Dedifferentiated amniotic fluid mesenchymal stem cell (primary cell): ENCODE measurements around the gene GPR152.

ENCODE experiments used
- DNase-seq: peaks from one replicate; pipeline ENCODE4 v3.0.0-alpha.2; 2016; ENCODE audit errors: extremely low spot score

Gene GPR152, protein sequence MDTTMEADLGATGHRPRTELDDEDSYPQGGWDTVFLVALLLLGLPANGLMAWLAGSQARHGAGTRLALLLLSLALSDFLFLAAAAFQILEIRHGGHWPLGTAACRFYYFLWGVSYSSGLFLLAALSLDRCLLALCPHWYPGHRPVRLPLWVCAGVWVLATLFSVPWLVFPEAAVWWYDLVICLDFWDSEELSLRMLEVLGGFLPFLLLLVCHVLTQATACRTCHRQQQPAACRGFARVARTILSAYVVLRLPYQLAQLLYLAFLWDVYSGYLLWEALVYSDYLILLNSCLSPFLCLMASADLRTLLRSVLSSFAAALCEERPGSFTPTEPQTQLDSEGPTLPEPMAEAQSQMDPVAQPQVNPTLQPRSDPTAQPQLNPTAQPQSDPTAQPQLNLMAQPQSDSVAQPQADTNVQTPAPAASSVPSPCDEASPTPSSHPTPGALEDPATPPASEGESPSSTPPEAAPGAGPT

DNA sequence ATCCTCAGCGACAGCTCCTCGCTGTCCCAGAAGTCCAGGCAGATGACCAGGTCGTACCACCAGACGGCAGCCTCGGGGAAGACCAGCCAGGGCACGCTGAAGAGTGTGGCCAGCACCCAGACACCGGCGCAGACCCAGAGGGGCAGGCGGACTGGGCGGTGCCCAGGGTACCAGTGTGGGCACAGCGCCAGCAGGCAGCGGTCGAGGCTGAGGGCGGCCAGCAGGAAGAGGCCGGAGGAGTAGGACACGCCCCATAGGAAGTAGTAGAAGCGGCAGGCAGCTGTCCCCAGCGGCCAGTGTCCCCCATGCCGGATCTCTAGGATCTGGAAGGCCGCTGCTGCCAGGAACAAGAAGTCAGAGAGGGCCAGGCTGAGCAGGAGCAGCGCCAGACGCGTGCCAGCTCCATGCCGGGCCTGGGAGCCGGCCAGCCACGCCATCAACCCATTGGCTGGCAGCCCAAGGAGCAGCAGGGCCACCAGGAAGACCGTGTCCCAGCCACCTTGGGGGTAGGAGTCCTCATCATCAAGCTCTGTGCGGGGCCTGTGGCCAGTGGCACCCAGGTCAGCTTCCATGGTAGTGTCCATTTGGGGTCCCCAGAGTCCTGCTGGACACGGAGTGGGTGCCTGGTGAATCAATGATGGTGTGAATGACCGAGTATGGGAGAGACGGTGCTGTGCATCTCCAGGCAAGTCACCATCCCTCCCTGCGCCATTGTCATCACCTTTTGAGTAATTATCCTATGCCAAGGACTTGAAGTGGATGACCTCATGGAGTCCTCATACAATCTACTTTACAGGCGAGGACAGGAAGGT is at the start of gene GPR152:
TSS of gene GPR152 (minus strand) at position 589 of the 812 bp plus-strand sequence. CDS start at position 584, 5 bp downstream.
- no peak for DNase-seq

DNA sequence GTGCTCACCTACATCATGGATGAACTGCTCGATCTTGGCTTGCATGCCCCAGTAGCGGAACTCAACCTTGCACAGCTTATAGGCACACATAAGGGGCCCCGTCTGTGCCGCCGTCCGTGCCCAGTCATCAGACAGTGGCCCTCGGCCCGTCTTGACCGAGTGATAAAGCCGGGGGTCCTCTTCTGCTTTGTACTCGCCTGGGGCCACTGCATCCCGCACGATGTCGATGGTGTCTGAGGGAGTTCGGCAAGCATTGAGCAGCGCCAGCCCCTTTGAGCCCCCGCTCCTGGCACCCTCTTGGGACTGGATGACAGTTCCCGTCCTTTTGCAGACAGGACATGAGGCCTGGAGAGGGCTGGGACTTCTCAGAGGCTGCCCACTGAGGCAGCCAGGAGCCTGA is 49.3 kb upstream of the GPR152 start:
- no peak for DNase-seq

DNA sequence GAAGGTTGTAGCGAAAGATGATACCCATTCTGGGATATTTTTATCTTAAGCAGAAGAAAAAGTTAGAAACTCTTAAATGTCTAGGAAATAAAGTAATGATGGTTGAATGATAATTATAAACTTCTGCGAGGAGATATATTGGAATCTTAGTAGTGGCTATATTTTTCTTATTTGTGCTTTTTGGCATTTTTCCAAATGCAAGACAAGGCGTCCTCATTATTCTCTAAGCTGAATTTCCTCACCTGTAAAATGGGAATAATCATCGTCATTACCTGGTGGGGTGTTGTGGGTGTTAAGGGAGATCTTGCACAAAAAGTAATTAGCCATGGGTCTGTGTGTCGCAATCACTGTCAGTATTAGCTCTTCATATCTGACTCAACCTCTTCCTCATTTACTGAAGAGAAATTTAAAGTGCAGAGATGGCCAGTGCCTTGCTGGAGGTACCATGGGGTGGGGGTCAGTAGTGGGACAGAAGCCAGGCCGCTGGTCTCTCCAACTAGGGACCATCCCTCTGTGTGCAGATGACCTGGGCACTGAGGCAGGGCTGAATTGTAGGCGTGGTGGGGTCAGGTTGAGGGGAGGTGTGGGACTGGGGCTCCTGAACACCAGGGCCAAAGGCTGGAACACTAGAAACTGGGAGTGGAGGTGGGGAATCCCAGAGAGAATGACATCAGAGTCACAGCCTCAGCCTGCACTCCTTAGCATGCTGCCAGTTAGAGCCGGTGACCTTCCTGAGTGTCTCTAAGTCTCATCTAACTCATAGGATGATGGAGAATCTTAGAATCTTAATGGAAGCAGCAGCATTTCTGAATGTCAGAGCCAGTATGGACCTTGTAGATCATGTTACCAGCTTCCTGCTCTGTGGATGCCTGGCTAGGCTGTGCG is 48.5 kb upstream of the GPR152 start:
- no peak for DNase-seq

DNA sequence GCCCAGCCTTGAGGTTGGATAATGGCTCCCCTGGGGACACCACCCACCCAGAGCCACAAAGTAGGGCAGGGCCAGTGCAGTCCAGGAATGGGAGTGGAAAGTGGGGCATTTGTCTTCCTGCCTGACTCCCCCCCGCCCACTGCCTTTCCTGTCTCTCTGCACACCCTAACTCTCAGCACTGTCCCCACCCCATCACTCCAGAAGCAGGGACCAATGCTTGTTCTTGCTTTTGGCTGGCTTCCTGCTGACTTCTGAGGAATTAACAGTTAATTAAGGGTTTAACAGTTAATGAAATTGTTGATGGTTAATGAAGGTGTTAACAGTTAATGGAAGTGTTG is 47.9 kb upstream of the GPR152 start:
- no peak for DNase-seq

DNA sequence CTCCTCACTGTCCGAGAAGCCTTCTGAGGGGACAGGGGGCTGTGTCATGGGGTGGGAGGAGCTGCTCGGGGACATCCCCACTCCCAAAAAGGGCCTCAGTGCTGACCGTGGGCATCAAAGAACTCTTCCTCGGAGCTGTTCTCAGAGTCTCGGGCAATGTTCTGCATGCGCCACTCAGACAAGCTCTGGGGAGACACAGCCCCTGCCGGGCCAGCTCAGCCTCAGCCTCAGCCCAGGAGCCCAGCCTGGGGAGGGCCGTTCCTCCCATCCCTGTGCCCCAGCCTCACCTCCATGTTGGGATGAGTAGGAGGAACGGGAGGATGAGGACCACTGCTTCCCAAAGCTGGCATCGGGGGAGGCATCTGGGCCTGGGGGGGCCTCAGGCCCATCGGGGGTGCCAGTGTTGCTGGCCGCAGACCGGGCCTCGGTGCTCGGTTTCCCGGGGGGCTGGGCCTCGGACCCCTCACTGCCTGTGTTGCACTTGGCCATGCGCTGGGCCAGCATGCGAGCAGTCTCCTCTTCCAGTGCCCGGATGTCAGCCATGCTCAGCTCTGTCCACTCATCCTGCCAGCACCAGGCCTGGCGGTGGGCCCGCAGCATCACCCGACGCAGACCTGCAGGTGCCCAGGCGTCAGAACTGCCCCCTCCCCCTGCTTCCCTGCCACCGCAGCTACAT is 47.4 kb upstream of the GPR152 start:
- DNase-seq, result no peak

DNA sequence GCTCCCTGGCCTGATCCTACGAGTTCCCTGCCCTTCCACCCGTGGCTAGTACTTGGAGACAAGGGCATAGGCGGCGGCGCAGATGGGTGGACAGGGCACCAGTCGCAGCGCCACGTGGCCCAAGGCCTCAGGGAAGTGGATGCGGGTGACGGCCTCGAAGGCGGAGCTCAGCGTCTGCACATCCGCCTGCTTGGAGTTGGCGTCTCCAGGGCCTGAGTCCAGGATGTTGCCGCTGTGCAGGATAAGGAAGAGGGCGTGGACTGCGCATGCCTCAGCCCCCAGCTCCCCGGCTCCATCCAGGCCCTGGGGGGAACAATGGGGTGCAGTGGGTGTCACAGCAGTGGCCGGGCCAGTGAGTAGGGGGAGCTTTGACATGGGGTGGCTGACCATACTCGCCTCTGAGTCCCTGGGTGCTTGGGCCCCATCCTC is 46.0 kb upstream of the GPR152 start:
- no peak for DNase-seq

DNA sequence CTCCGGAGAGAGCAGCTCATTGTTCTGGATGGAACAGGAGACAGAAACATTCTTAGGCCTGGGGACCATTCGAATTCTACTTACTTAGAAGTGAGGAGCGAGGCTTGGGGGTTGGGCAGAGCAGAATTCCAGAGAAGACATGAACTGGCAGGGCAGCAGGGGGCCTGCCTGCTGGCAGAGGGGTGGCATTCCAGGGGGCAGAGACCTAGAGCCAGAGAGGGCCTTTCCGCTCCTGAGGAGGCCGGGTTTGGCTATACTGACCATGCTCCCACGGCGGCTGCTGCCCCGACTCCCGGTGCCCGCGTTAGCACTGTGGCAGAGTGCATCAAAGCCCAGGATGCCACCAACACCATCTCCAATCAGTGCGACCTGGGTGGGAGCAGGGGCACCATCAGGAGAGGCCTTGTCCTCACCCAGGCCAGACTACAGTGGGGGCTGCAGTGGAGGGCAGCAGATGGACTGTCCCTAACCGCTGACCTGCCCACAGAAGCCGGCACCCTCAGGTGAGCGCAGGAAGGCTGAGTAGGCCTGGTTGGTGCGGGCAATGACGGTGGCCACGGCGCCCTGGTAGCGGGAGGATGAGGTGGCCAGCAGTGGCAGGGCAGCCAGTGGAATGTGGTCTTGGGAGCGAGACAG is 45.2 kb upstream of the GPR152 start:
- DNase-seq, result no peak

DNA sequence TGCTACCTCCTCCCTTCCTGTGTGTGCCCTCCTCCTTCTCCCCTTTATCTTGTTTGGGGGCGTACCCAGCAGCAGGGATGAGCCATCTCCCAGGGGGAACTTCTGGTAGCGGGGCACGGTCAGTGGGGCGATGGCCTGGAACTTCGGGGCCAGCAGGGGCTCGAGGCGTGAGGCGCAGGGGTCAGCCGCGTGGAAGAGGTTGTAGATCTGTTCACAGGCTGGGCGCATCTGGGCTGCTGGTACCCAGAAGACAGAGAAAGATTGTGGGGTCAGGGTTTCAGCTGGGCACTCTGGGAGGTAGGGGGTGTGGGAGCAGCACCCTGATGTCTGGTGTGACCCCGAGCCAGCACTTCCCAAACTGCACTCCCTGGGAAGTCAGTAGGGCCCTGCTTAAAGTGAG is 43.6 kb upstream of the GPR152 start:
- DNase-seq, result no peak

DNA sequence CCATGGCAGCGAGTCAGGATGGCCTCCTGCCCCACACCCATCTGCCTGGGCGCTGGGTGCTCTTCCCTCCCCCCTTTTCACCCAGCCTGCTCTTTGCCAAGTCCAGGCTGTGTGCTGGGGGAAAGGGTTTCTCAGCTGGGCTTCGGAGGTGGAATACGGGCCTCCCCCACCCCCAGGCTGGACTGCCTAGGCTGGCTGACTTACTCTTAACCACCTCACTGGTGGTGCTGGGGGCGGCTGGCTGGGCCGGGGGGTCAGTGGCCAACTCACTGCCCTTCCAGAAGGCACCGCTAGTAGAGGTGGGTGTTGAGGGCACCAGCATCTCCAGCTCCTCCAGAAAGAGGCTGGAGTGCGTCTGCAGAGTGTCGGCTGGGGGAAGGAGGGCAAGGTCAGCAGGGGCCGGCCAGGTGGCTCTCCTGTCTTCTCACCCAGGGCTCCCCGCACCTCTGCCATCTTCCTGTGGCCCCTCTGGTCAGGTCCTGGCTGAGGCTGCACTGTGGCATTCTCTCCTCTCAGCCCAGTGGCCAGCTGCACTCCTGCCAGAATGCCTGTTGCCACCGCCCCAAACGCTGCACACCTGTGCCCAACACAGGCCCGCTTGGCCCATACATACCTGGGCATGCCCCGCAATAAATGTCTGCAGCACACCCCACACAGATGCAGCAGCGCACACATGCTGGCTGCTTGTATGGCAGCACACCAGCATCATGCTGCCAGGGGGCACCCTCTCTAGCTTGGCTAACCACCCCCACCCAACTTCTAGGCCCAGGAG is 42.9 kb upstream of the GPR152 start:
- no peak for DNase-seq

DNA sequence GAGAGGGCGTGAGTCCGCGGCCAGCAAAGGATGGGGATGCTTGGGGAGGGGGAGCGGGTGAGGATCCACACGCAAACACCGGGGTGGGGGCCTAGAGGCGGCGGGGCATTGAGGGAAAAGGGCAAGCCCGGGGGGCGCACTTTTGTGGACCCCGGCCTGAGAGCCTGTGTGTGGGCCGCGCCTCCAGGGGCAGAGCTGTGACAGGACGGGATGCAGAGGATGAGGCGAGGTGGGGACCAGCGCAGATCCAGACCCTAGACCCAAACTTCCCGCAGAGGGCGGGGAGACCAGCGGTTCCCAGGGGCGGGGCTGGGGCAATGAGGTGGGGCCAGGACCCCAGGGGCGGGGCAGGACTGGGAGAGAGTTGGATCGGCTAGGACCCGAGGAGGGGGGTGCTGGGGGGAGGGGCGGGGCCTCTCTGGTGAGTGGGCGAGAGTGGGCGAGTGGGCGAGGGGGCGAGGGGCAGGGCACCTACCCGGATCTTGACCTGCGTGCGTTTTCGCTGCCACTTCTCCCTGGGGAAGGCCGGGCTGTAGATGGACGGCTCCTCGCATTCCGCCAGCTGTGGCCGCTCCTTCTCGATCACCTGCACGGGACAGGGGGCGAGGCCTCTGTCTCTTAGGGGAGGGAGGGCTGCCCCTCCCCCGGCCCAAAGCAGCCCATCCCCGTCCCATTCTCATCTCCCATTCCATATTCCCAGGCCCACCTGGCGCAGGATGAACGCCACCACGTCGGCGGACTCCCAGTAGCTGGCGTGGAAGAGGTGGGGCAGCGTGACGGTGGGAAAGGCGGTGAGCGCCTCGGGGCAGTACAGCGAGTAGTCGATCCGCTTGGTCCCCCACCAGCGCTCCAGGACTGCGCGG is 42.1 kb upstream of the GPR152 start:
- DNase-seq, result no peak

DNA sequence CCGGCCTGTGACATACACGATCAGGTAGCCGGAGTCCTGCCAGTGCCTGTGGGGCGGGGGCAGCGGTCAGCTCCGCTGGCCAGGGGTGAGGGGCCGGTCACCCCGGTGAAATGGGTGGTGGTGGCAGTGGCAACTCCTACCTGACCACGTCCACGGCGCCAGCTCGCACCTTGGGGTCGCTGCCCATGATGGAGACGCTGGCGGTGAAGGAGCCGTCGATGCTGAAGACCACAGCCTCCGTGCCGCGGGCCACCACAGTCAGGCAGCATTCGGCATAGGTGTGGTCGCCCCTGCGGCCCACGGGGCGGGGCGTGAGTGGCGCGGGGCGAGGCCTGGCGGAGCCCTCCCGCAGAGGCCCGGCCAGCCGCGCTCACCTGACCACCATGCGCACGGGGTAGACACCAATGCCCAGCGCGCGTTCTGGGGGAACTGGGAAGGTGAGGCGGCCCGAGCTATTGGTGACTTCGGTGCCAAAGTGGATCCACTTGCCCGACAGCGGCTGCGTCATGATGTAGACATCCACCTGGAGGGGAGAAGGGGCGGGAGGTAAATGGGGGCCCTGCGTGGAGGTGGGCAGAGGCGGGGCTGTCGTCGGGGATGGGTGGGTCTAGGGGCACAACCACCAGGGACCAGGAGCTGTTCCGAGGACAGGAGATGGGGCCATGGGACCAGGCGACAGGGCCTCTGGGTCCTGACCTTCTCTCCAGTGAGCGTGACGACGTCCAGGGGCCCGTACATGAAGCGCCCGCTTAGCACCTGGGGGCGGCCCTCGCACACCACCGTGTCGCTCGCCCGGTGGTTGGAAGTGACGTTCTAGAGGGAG is 41.2 kb upstream of the GPR152 start:
- DNase-seq, result no peak

DNA sequence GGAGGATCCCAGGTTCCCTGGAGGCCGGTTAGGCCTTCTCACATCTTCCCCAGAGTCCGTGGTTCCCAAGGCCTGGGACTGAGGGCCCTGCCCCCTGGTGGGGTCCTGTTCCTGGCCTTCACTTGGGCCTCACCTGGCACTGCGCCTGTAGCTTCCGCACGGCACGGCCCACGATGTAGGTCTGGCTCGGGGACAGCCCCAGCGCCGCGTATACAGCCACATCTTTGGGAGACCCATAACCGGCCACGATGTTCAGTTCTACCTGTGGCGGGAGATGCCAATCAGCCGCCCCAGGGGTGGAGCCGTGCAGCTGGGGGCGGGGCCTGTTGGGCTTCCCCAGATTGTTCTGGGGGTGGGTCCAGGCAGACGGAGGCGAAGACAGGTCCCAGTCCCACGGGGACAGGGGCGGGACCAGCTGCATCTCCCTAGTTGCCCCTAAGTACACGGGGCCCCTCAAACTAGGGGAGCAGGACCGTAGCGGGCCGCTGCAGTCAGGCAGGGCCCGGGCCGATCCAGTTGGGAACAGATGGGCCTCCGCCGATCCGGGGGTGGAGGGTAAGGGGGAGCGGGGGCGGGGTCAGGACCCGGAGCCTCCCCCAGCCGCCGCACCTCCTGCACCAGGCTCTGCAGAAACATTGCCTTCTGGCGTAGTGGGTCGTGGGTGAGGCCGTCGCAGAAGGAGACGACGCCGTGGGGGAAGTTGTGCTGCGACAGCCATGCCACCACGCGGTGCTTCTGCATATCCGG is 40.4 kb upstream of the GPR152 start:
- DNase-seq, result no peak

DNA sequence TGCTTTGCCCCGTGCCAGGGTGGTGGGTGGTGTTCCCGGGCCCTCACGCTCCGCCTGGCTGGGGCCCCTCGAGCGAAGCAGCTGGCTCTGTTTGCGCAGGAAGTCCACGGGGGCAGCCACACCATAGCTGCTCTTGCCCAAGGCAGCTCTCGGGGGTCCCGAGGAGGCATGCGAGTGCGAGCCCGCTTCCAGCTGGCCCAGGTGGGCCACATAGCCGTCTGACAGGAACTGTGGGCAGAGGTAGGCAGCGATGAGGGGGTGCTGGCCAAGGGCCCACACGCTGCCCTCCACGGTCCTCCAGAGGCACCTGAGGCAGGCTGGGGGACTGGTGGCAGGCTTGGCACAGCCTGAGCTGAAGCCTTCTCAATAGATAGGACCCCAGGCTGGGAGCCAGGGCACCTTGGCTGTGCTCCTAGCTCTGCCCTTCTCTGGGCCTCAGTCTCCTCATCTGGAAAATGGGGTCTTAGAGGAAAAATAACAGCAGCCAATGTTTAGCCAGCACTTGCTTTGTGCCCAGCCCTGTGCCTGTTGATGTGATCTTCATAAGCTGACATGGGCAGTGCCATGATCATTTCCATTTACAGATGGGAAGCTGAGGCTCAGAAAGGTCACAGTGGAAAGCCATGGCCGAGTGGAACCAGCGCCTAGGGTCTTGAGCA is 39.7 kb upstream of the GPR152 start:
- DNase-seq, result no peak

DNA sequence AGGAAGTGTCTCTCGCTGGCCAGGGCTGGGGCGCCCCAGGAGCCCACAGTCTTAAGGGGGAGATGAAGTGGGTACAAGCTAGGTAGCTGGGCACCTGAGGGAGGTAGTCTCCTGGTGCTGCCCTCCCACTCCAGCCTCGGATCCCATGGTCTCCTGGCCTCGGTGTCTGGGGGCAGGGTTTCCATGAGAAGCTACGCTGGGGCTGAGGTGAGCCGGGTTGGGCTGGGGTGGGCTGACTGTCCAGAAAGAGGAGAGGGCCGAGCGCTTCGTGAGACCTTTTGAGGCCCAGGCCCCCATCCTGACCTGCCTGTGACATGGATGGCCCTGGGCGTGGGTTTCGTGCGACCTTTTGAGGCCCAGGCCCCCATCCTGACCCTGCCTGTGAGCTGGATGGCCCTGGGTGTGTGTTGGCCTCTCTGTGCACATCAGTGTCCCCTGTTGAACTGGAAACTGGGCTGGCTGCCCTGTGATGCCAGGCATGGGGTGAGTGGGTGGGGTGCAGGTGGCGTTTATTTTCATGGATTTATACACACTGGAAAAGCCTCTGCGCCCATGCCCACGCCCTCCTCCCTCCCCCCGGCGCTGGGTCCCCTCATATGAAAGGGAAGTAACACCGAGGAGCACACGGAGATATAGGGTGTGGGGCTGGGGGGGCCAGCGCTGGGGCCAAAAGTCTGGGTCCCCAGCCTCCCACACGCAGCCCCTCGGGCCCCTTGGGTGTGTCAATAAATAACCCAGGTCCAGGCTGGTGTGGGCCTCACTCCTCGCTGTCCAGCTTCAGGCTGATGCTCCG is 38.9 kb upstream of the GPR152 start:
- no peak for DNase-seq

DNA sequence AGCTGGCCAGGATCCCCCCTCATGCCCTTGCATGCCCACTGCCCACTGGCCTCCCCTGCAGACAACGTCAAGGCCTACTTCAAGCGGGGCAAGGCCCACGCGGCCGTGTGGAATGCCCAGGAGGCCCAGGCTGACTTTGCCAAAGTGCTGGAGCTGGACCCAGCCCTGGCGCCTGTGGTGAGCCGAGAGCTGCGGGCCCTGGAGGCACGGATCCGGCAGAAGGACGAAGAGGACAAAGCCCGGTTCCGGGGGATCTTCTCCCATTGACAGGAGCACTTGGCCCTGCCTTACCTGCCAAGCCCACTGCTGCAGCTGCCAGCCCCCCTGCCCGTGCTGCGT is 38.2 kb upstream of the GPR152 start:
- no peak for DNase-seq
